Left renal pelvis (tissue), 4 donors: Measurements from ENCODE around the gene PRKCE. TPM values are rescaled to one million over a fixed set of nuclear protein-coding genes. Genes with fewer than 3 reads are reported as not detected.

Experiments used
- DNase-seq, 4 donors: peaks; one replicate each; pipeline ENCODE4 v3.0.0-alpha.2; 2013; ENCODE audit warnings: low read depth in 4 of 4, low spot score in 3 of 4
- polyA plus RNA-seq, 4 donors: library from polyadenylated mRNA; unstranded; fragments of 120-200 nt; gene quantifications; one replicate each; pipeline ENCODE4 v1.2.1, GENCODE V29; 2013; ENCODE audit not compliant: insufficient read length in 4 of 4

Gene PRKCE
- polyA plus RNA-seq, 4 donors: 8.2 to 16.0 (median 9.0) TPM

DNA sequence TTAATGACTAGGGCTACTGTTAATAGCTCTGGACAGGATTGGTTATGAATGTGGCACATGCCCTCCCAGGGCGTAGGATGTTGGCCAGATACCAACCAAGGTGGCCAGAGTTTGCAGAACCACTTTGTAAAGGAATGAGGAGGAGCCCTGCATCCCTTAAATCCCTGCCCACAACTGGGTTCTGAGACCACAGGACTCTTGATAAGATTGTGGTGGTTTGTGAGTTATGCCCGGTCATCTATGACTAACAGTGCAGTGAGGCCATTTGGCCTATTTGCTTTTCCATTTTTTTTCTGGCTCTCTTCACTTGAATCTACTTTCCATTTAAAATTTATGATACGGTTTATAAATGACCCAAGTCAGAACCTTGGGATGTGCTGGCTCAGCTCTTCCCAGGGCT, 294.5 kb downstream of the PRKCE start:
- DNase-seq: no peak

DNA sequence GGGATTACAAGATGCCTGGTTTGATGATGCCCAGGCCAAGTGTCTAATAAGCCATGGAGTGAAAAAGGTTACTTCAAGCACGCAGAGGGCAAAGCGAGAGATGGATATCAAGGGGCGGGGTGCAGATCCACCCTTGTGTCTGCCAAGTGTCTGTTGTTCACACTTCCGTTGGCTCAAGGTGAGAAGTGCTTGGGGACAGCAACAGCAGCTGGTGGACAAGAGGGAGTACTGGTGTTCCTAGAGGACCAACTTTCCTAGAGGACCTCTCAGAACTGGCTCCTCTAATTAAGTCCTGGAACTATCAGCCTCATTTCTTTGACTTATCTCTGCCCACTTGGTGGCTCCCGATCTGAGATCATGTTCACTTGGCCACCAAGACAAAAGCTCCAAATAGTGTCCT, 299.1 kb downstream of the PRKCE start:
- no peak for DNase-seq

DNA sequence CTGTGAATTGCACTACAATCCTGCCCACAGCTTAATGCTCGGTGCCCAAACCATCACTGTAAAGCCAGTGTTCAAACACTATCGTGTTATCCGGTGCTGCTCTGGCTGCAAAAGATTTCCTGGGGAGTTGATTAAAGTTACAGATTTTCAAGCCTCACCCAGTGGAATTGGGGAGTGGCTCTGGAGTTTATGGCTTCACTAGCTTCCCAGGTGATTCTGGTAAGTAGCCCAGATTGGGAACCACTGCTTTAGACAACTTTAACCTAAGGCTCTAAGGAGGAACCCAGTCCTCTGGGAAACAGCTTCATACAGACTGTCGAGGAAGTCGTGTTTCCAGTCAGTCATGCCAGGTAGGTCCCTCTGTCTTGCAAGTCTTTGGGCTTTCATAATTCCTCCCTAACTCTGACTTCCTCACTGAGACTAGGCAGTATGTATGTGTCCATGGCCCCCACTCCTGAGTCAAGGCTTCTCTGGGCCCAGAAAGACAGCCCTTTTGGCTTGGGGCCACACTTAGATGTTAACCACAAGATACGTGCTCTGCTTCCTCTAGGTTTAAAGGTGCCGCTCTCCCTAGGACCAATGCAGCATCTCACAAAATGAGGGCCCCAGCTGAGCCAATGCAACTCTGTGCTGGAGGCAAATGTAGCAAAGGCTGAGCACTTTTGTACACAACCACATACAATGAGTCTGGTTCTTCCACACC, 299.7 kb downstream of the PRKCE start:
- DNase-seq: no peak

DNA sequence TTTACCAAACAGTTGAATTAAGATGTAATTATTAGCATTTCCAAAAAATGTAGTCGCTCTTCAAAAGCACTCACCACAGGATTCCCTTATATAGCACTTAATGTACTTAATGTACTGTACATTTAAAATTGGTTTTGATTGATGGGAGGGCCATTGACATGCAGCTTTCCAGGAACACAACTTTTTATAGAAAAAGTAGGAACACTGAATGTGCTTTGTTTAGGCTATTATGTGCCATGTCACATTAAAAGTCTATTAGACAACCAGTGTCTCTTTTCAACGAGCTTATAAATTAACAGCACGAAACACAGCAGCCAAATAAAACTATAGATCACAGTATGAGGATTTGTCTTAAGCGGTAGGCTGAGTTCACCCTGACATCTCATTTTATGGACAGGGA, 301.1 kb downstream of the PRKCE start:
- no peak for DNase-seq

DNA sequence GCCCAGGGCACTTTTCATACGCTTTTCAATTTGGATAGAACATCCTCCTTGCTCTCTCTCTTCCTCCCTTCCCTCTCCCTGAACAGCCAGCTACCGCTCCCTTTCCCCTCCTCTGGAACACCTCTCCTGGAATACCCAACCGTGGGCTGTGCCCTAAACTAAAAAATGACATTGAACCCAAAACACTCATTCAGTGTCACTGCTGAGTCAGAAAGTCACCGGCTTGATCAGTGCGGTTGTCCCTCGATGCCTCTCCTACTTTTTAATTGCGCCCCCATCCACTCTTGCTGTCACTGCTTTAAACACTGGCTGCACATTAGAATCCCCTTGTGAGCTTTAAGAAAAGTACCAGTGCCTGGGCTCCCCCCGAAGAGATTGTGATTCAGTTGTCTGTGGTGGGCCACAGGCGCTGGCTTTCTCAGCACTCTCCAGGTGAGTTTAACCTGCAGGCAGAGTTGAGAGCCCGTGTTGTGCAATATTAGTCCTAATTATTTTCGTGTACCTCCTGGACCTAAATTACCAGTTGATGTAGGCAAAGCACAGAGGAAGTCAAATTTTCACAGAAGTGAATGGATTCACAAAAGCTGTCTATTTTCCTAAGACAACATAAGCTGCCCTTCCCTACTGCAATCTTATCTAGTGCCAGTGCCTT, 302.0 kb downstream of the PRKCE start:
- DNase-seq: no peak

DNA sequence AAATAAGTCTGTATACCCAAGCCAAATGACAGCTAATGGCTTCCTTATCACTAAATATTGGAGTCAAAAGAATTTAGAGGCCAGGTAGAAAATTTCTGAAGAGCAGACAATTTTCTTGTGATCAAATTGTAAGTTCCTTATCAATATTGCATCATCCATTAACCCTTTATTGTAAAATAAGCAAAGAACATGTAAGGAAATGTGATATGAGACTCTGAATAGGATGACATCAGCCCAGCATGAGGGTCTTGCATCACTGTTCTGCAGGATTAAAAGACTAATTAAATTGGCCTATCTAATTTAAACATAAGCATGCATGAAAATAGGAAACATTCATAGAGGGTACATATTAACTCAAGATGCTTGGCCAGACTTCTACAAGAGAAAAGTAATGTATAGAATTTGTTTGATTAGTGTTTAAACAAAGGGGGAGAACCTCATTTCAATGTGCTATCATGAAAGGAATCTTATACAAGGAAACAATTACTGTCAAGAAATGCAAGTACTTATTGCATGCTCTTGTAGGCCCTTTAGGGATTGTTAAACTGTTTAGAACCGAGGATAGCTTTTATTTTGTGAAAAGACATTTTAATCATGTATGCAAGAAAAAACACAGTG, 302.9 kb downstream of the PRKCE start:
- no peak for DNase-seq

DNA sequence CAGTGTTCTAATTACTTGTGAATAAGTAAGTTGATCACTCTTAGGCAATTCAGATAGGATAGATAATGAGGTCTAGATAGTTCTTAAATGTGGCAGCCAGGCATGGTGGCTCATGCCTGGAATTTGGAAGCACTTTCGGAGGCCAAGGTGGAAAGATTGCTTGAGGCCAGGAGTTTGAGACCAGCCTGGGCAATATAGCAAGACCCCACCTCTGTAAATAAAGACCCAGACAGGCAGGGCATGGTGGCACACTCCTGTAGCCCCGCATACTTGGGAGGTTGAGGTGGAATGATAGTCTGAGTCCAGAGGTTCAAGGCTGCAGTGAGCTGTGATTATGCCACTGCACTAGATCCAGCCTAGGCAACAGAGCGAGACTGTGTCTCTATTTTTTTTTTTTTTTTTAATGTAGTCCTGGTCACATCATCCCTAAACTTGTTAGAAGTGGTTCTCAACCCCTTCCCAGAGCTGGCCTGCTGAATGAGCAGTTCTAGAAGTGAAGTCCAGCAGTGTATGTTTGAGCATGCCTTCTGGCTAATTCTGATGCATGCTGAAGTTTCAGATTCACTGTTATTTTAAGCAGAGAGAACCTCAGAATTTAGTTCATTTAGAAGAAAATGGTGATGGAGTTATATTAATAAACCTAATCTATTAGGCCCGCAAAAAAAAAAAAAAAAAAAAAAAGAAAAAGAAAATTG, 306.2 kb downstream of the PRKCE start:
- no peak for DNase-seq

DNA sequence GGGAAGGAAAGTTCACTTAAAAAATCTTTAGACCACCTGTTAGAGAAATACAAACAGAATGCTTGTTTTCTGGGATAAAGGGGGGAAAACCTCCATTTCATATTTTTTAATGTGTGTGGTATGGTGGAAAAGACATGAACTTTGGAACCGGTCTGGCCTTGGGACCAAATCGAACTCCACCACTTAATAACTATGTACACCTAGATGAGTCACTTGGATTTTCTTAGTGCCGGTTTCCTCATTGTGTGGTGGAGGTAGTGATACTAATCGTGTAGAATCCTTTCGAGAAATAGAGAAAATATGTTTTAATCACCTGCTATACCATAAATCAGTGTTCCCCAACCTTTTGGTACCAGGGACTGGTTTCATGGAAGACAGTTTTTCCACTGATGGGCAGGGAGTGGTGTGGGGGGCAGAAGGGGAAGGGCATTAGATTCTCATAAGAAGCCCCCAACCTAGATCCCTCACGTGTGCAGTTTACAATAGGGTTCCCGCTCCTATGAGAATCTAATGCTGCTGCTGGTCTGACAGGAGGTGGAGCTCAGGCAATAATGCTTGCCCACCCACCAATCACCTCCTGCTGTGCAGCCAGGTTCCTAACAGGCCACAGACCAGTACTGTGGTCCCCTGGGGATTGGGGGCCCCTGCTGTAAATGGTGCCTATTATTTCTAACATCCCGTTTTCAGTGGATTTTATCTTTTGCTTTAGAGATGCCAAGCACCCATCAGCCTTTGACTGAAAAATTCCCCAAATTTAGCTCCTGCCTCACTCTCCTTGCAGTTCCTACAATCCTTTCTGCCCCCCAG, 308.8 kb downstream of the PRKCE start:
- no peak for DNase-seq

DNA sequence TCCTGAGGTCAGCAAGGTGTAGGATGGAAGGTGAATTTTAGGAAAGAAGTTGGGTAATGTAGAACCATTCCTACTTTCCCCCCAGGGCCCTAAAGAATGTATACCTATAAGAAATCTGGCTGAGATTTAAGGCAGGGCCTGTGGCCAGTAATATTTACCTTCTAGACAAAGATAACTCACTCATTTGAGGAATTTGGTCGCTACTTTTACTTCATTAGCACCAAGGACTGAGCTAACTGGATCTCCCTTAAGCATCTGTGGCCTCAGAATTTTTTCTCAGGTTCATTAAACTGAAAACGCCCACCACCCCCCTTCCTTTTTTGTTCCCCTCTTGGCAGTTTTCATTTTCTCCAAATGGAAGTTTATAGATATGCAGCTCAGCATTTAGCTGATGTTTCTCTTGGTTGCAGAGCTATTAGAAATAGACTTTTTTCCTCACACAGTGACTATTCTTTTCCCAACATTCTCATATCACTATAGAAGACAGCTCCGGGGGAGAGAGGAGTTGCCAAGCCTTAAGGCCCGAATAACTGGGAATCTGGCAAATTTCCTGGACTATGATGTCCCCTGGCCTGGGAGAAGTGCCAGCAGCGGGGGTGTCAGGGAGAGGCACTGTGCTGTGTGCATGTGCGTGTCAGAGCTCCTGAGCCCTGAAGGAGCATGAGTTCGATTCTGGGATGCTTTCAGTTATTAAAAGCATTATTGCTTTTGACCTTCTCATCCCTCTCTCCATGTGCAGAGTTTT, 310.9 kb downstream of the PRKCE start:
- no peak for DNase-seq

DNA sequence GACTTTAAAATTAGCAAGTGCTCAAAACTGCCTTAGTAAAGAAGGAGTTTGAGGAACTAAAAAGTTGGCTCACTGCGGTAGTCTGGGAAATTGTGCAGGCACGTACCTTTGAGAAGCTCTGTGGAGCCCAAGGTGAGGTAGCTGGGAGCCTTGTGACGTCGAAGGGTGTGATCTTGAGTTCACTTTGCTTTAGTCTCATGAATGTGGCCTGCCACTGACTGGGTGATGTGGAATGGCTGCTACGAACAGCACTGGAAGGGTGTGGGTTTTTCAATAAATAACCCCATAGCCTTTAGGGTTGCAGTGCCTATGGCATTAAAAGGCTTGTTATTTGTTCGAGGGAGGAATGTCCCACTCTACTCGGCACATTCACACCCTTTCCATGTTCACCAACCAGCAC, 312.3 kb downstream of the PRKCE start:
- no peak for DNase-seq

DNA sequence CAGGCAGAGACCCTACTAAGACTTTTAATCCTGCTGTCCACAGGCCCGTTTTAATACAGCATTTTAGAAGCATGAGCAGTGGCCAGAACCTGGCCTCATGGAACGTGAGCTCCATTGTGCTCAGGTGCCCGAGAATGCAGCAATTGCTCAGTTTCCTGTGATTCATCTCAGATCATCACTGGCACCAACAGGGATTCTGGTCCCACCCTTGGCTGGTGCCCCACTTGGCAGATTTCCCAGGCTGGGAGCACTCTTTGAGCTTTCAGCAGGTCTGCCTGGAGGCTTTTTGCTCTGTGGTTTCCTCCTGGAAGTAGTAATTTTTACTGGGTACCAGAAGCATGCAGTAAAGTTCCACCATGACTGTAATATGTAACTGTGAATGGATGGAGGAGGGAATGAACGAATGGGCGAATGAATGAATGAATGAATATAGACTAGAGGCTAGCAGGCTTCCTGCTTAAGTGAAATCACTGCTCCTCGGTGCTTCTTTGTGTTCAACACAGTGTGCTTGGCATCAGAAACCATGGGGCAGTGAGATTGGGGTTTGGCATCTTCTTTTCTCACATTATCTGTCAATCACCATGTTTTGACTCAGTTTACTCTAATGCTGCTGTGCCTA, 312.9 kb downstream of the PRKCE start:
- no peak for DNase-seq

DNA sequence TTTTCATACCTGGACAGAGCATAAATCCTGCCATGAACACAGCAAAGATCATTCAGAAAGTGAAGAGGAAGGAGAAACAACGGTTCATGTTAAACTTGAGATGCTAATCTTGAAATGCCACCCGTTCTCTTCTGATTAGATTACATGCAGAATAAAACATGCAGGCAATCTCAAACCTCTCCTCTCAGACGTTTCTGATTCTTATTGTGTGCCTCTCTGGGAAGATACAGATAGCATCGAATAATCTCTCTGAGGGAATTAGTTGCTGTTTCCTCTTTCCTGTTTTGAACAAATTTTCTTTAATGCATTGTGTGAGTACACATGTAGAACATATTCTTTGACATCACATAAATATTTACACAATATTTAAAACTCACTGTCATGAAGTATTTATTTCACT, 313.4 kb downstream of the PRKCE start:
- DNase-seq: no peak

DNA sequence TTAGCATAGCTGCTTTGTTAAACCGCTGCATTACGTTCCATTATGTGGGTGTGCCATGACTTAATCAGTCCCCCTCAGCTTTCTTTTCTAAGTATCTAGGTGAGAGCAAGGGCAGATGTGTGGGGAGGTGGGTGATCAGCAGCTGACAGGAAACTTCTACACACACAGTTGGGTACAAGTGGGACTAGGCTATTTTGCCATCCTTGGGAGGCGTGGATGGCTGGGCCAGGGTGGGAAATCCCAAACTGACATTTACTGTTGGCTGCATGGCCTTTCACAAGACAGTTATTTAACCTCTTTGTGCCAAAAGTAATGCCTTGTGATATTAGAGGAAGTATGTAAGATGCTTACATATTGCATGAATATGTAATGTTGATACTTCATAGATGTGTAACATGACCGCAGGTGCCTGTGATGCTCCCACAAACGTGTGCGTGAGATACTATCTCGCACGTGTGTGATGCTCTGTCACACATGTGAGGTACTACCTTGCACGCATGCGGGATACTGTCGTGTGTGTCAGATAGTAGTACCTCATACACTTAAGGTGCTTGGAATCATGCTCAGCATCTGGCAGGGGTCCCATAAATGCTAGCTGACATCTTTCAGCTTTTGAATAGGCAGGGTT, 314.5 kb downstream of the PRKCE start:
- DNase-seq: no peak

DNA sequence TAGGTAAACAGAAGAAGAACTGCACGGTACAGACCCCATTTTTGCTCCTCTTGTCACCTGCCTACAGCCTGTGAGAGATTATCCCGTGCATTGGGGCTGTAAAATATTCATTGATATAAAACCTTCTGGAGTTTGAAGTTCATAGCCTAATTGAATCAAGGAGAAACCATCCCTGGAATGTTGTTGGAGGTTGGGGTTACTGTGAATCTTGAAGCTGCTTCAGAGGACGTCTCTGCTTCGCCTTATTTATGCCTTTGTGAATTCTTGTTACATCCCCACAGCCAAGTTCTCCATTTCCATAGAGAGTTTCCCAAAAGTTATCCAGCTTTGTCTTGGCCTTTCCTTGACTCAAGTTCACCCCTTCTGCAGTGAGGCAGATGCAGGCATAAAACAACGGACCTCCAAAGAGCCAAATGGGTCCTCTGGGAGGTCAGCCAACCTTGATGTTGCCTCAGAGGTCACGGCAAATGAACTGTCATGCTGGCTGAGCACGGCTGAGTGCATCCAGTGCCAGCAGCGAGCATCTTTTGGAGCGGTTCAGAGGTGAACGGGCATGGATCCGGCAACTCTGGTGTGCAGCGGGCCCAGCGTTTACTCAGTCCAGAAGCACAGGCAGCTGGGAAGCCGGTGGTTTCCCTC, 317.6 kb downstream of the PRKCE start:
- no peak for DNase-seq

DNA sequence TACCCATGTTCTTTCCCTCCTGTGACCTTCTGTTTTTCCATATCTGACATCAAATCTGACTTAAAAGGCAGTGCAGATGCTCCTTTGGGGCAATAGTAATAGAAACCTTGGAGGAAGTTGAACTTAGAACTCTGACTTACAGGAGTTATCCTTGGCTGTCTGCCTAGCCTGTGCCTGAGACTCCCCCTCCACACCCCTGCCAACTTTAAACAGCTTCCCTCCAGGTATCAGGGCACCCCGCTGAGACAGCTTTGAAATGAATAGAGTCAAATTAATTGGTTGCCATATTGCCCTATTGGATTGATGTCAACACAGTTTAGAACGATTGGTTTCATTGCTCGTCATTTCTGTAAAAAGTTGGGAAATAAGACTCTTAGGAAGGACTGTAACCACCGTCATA, 322.0 kb downstream of the PRKCE start:
- DNase-seq: no peak

DNA sequence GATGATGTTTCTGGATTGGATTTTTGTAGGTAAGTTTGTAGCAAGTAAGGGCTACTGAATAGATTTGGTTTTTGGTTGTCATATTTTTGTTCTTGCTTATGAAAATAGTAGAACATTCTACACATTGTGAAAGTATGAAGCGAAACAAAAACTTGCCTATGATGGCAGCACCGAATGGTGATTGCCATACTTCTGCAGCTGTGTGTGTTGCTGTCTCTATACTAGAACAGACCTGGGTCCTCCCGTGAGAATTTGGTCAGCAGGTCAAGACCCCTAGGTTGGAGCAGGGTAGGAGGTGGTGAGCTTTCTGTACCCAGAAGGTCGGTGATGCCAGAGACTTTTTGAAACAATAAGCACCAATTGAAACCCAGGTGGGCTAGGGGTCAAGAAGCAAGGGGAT, 322.6 kb downstream of the PRKCE start:
- no peak for DNase-seq

DNA sequence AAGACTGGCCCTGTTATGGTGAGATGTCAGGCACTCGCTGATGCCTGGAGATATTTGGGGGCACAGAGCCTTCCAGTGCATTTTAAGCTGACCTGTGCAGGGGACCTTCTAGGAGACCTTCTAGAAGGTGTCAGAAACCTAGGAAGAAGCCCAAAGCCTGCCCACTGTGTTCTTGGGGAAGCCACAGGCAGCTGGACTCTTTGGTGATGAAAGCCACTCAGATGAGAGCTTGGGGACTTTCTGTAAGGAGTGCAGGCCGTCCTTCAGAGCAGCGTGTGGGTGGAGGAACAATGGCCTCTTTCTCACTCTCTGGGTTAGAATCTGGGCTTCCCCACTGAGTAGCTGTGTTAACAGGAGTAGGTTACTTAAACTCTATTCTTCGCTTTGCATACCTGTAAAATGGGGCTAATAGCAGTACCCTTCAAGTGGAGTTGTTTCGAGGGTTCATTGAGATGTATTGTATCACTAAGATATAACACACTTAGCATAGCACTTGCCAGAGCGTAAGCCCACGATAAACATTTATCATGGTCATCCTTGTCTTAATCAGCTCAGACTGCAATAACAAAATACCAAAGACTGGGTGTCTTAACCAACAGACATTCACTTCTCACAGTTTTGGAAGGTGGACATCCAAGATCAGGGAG, 323.4 kb downstream of the PRKCE start:
- DNase-seq: no peak
